Muscle of back (tissue), 11 donors: ENCODE measurements around the gene PLXNB3. TPM values are rescaled to one million over a fixed set of nuclear protein-coding genes. Genes with fewer than 3 reads are reported as not detected.
A peak's percentile ranks its signal among the peaks of the same experiment; 100 is the strongest.

Experiments used
- DNase-seq, 3 donors: peaks; one replicate each; pipeline versions ENCODE4 v3.0.0 to v3.0.0-alpha.2; 2013
- polyA plus RNA-seq, 10 donors: library from polyadenylated mRNA; unstranded; fragments of 120-200 nt; gene quantifications; one replicate each; pipeline ENCODE4 v1.2.1, GENCODE V29; 2013; ENCODE audit not compliant: insufficient read length in 10 of 10

Gene PLXNB3
- polyA plus RNA-seq, 10 donors, result 0.97 to 7.8 (median 3.8) TPM

- no peak for DNase-seq
These were observed 8.5 kb downstream of the PLXNB3 start for GRCh38 chrX:153772316-153773217.

- no peak for DNase-seq
These were observed 9.2 kb downstream of the PLXNB3 start for GRCh38 chrX:153773218-153773611.

GRCh38 chrX:153773741-153774575 is 9.9 kb downstream of the PLXNB3 start:
- DNase-seq, result no peak

- no peak for DNase-seq
These were observed 10.7 kb downstream of the PLXNB3 start for GRCh38 chrX:153774576-153775292.

- DNase-seq, result no peak
These were observed 11.5 kb downstream of the PLXNB3 start for GRCh38 chrX:153775293-153776119.

- DNase-seq, result no peak
These were observed 12.1 kb downstream of the PLXNB3 start for GRCh38 chrX:153776120-153776599.

GRCh38 chrX:153776611-153777045 is 12.6 kb downstream of the PLXNB3 start:
- no peak for DNase-seq

- no peak for DNase-seq
These were observed 13.4 kb downstream of the PLXNB3 start for GRCh38 chrX:153777261-153778090.

- no peak for DNase-seq
These were observed 14.1 kb downstream of the PLXNB3 start for GRCh38 chrX:153778181-153778580.

GRCh38 chrX:153778684-153779101 is 14.6 kb downstream of the PLXNB3 start:
- no peak for DNase-seq

- no peak for DNase-seq
These were observed 16.0 kb downstream of the PLXNB3 start for GRCh38 chrX:153779891-153780677.

GRCh38 chrX:153780678-153781427 is 16.8 kb downstream of the PLXNB3 start, which contains the start of gene SRPK3:
SRPK3 (plus strand) TSS chrX:153781041; CDS start chrX:153781087, 46 bp downstream.
- DNase-seq, result peak in 2 of 3 donors; percentile 37 to 60

- DNase-seq, result peak in 1 of 3 donors; percentile 42
These were observed 17.5 kb downstream of the PLXNB3 start for GRCh38 chrX:153781428-153782047.

- peak in 1 of 3 donors; percentile 32 for DNase-seq
These were observed 18.3 kb downstream of the PLXNB3 start for GRCh38 chrX:153782313-153782712.

- no peak for DNase-seq
These were observed 18.8 kb downstream of the PLXNB3 start for GRCh38 chrX:153782871-153783270.

- DNase-seq, result no peak
These were observed 19.4 kb downstream of the PLXNB3 start for GRCh38 chrX:153783378-153784013.

GRCh38 chrX:153784325-153784967 is 20.4 kb downstream of the PLXNB3 start:
- DNase-seq, result no peak
